A673 (cell line): ENCODE measurements around the gene CYP1A1. TPM values are rescaled to one million over a fixed set of nuclear protein-coding genes. Genes with fewer than 3 reads are reported as not detected.

ENCODE experiments used
- BruUV-seq: library from RNA; stranded (reverse); fragments of 400-500 nt; replicated peaks from 2 replicates; lab custom pipeline; 2021; lab: Mats Ljungman, UMichigan
- CTCF ChIA-PET: fragments of 300-600 bp; sonication (Branson Sonifier 250); formaldehyde crosslinking; loops from one replicate; lab custom pipeline; 2022; ENCODE audit warnings: antibody characterized with exemption; lab: Charles Lee
- POLR2A ChIA-PET: fragments of 300-600 bp; sonication (Branson Sonifier 250); formaldehyde crosslinking; loops from one replicate; lab custom pipeline; 2022; ENCODE audit warnings: antibody characterized with exemption; ENCODE audit not compliant: low non-redundant PET; lab: Charles Lee
- DNase-seq: peaks from one replicate; pipeline ENCODE4 v3.0.0-alpha.2; 2015; ENCODE audit warnings: low spot score
- H3K27ac ChIP-seq: fragments of 200-600 bp; sonication (generic); 2 replicates; pipeline ENCODE4 v1.5.1; 2016; ENCODE audit warnings: mixed run types, low read depth, mild to moderate bottlenecking, mixed read lengths, antibody characterized with exemption, low read length; ENCODE audit not compliant: poor library complexity, severe bottlenecking
- H3K27me3 ChIP-seq: fragments of 200-600 bp; sonication (generic); replicated peaks from 2 replicates; pipeline ENCODE4 v1.6.1; 2017; ENCODE audit warnings: mixed run types, low read depth, mild to moderate bottlenecking, mixed read lengths, antibody characterized with exemption, low read length; ENCODE audit not compliant: insufficient read depth, poor library complexity
- H3K36me3 ChIP-seq: fragments of 200-600 bp; sonication (generic); 2 replicates; pipeline ENCODE4 v1.6.1; 2016; ENCODE audit warnings: mixed run types, mild to moderate bottlenecking, mixed read lengths, antibody characterized with exemption, low read length; ENCODE audit not compliant: insufficient read depth, poor library complexity, severe bottlenecking
- H3K4me1 ChIP-seq: fragments of 200-600 bp; sonication (generic); 2 replicates; pipeline ENCODE4 v1.6.1; 2017; ENCODE audit warnings: mixed run types, mild to moderate bottlenecking, mixed read lengths, antibody characterized with exemption, low read length; ENCODE audit not compliant: insufficient read depth, poor library complexity, severe bottlenecking
- H3K4me3 ChIP-seq: fragments of 200-600 bp; sonication (generic); 2 replicates; pipeline ENCODE4 v1.5.1; 2016; ENCODE audit warnings: low read depth, mixed run types, mild to moderate bottlenecking, mixed read lengths, low read length; ENCODE audit not compliant: poor library complexity, severe bottlenecking
- H3K9me3 ChIP-seq: fragments of 200-600 bp; sonication (generic); 2 replicates; pipeline ENCODE4 v1.6.1; 2016; ENCODE audit warnings: mixed run types, low read depth, mild to moderate bottlenecking, mixed read lengths, antibody characterized with exemption, low read length; ENCODE audit not compliant: poor library complexity, severe bottlenecking
- EZH2 ChIP-seq: fragments of 200-600 bp; sonication (generic); IDR thresholded peaks from 2 replicates; pipeline ENCODE4 v1.6.1; 2017; ENCODE audit warnings: borderline replicate concordance, low read depth, mild to moderate bottlenecking, mixed read lengths, antibody characterized with exemption, low read length; ENCODE audit not compliant: poor library complexity, severe bottlenecking
- intact Hi-C: fragments of 100-400 bp; cut with micrococcal nuclease; formaldehyde crosslinking; loops from one replicate; pipeline ENCODE4 v1.10.0; 2022; ENCODE audit not compliant: unreplicated experiment
- total RNA-seq: library from RNA; stranded (reverse); gene quantifications from 2 replicates; pipeline ENCODE4 v1.2.3, GENCODE V29; 2021
- TF ChIP-seq, protein P1 (sequence below): fragments of 300-800, 200-600 bp; sonication (generic); conservative IDR thresholded peaks from 2 replicates; pipeline ENCODE4 v1.5.1; 2017; ENCODE audit warnings: low read depth, mild to moderate bottlenecking, antibody characterized with exemption, low read length, moderate library complexity, mixed read lengths

The CYP1A1 gene
- total RNA-seq, 1 experiment from 2014 or later, result 0.62 TPM

- intact Hi-C loops, result loop anchor here (1.0 kb wide), 1 partner anchor 133 kb away; no protein-coding TSS in a partner anchor
- Histone ChIP-seq H3K27me3 (no peaks in the 10 kb centered on the region), H3K4me1 (peaks cover 4% of the 10 kb centered on the region), H3K27ac (no peak overlapping the region), H3K9me3 (no peaks in the 10 kb centered on the region), H3K4me3 (no peak overlapping the region), H3K36me3 (no peaks in the 10 kb centered on the region)
- TF ChIP-seq, protein P1, sequence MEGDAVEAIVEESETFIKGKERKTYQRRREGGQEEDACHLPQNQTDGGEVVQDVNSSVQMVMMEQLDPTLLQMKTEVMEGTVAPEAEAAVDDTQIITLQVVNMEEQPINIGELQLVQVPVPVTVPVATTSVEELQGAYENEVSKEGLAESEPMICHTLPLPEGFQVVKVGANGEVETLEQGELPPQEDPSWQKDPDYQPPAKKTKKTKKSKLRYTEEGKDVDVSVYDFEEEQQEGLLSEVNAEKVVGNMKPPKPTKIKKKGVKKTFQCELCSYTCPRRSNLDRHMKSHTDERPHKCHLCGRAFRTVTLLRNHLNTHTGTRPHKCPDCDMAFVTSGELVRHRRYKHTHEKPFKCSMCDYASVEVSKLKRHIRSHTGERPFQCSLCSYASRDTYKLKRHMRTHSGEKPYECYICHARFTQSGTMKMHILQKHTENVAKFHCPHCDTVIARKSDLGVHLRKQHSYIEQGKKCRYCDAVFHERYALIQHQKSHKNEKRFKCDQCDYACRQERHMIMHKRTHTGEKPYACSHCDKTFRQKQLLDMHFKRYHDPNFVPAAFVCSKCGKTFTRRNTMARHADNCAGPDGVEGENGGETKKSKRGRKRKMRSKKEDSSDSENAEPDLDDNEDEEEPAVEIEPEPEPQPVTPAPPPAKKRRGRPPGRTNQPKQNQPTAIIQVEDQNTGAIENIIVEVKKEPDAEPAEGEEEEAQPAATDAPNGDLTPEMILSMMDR, result no peak
- no peak for TF ChIP-seq EZH2
- no TSS peak for BruUV-seq
- CTCF ChIA-PET, result interaction anchor here (0.6 to 5.0 kb wide), 14 partner anchors 9 to 389 kb away, joined by 3 to 119 read pairs (median 4); partner anchors contain the start of genes ARID3B, CLK3, CSK and RPP25
- POLR2A ChIA-PET, result interaction anchor here (0.6 kb wide), 4 partner anchors 8 to 134 kb away, joined by 3 to 5 read pairs (median 4); no protein-coding TSS in a partner anchor
- no peak for DNase-seq
Observed at GRCh38 chr15:74768099-74768770, 42.9 kb upstream of the CYP1A1 start.

DNA sequence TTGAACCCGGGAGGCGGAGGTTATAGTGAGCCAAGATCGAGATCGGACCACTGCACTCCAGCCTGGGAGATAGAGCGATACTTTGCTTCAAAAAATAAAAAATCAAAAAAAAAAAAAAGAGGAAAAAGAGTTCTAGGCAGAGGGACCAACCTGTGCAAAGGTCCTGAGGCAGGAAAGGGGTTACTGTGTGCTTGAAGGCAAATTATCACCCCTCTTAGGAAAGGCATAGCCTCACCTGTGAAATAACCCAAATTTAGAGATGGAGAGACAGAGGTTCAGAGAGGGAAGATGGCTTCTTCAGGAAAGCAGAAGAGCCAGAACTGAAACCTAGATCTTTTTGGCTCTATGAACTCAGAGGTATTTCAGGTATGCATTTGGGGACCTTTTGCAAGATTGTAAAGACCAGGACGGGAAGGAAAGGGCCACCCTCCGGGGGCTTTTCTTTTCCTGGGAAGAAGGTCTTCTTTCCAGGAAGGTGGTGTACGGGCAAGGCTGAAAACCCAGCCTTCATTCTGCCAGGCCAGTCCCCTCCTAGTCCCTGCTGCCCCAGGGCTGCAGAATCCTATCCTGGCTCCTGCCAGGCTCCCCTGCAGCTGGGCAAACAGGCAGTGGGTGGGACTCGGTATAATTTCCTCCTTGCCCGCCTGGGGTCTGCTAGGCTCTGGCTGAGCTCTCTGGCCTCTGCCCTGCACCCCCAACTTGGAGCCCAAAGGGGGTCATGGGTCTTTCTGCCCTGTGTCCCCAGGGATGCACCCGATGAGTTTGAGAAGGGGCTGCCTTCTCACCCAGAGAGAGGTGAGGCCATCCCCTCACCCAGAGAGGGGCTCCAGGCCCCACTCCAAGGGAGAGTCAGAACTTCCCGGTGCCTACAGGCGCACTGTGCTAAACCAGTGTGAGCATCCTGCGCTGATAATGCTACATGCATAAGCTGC lies 42.1 kb upstream of the CYP1A1 start:
- H3K36me3 ChIP-seq, result no peaks in the 10 kb centered on the region
- H3K4me3 ChIP-seq, result no peak overlapping the region
- BruUV-seq, result no TSS peak
- H3K27ac ChIP-seq, result no peak overlapping the region
- intact Hi-C loops, result loop anchor here (1.0 kb wide), 1 partner anchor 132 kb away; no protein-coding TSS in a partner anchor
- ChIA-PET CTCF (interaction anchor here (0.7 to 5.0 kb wide), 6 partner anchors 8 to 146 kb away, joined by 4 to 119 read pairs (median 8); no protein-coding TSS in a partner anchor), POLR2A (interaction anchor here (0.6 kb wide), 1 partner anchor 133 kb away, joined by 5 read pairs; no protein-coding TSS in a partner anchor)
- peaks cover 3% of the 10 kb centered on the region for H3K4me1 ChIP-seq
- H3K27me3 ChIP-seq, result no peaks in the 10 kb centered on the region
- no peaks in the 10 kb centered on the region for H3K9me3 ChIP-seq
- TF ChIP-seq, protein P1, result no peak
- no peak for TF ChIP-seq EZH2
- no peak for DNase-seq

DNA sequence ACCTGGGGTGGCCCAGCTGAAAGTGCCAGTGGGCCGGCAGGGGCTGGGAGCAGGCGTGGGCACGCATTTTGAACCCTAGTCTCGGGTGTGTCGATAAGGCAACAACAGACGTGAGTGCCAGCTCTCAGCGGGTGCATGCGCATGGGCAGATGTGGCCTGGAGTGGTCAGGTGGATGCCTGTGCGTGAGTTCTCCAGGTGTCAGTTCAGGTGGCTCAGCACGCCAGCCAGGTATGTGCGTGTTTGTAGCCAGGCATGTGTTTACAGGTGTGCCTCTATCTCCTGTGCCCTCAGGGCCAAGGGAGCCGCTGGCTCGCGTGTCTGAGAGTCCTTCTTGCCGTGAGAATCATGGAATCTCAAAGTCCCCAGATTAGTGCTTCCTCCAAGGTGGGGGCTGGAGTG lies 38.1 kb upstream of the CYP1A1 start:
- Histone ChIP-seq H3K4me1 (no peaks in the 10 kb centered on the region), H3K9me3 (no peaks in the 10 kb centered on the region), H3K27ac (no peak overlapping the region), H3K27me3 (no peaks in the 10 kb centered on the region), H3K4me3 (no peak overlapping the region), H3K36me3 (no peaks in the 10 kb centered on the region)
- no TSS peak for BruUV-seq
- intact Hi-C loops, result no loop called here
- DNase-seq, result no peak
- ChIA-PET CTCF (no interaction called here), POLR2A (no interaction called here)
- no peak for TF ChIP-seq EZH2
- TF ChIP-seq, protein P1, result no peak
